GM12892 (cell line): ENCODE measurements around the gene HMCN1.

Experiments used
- POLR2A ChIP-seq: IDR thresholded peaks from 2 replicates; pipeline ENCODE4 v1.6.1; 2011; ENCODE audit warnings: low read depth, low read length, control low read depth
- POLR2AphosphoS5 ChIP-seq: IDR thresholded peaks from 2 replicates; pipeline ENCODE4 v1.6.1; 2011; ENCODE audit warnings: low read depth, low read length, control low read depth
- TAF1 ChIP-seq: IDR thresholded peaks from 2 replicates; pipeline ENCODE4 v1.6.1; 2011; ENCODE audit warnings: low read depth, mild to moderate bottlenecking, control low read depth, low read length, borderline replicate concordance

GRCh38 chr1:185846672-185847444, 112.7 kb downstream of the HMCN1 start:
- TF ChIP-seq POLR2A: no peak
- TF ChIP-seq TAF1: no peak
- TF ChIP-seq POLR2AphosphoS5: no peak
